Astrocyte of the cerebellum (primary cell): ENCODE results near the gene SKIC2.
A peak's percentile ranks its signal among the peaks of the same experiment; 100 is the strongest.

Experiments used
- DNase-seq: peaks from one replicate; pipeline ENCODE4 v3.0.0-alpha.2; 2011; ENCODE audit warnings: low read depth
- H3K4me3 ChIP-seq: 2 replicates; pipeline ENCODE4 v1.5.1; 2011; ENCODE audit warnings: mild to moderate bottlenecking, low read depth, low read length, moderate library complexity
- in situ Hi-C: cut with HindIII; loops from 2 replicates; pipeline ENCODE4 v1.10.0; 2017; ENCODE audit warnings: low sequenced_read_pairs
- TF ChIP-seq, protein P1 (sequence below): IDR thresholded peaks from 2 replicates; pipeline ENCODE4 v1.5.1; 2012; ENCODE audit warnings: low read length, low read depth, moderate library complexity, mild to moderate bottlenecking; ENCODE audit errors: missing control alignments

SKIC2 gene

DNA sequence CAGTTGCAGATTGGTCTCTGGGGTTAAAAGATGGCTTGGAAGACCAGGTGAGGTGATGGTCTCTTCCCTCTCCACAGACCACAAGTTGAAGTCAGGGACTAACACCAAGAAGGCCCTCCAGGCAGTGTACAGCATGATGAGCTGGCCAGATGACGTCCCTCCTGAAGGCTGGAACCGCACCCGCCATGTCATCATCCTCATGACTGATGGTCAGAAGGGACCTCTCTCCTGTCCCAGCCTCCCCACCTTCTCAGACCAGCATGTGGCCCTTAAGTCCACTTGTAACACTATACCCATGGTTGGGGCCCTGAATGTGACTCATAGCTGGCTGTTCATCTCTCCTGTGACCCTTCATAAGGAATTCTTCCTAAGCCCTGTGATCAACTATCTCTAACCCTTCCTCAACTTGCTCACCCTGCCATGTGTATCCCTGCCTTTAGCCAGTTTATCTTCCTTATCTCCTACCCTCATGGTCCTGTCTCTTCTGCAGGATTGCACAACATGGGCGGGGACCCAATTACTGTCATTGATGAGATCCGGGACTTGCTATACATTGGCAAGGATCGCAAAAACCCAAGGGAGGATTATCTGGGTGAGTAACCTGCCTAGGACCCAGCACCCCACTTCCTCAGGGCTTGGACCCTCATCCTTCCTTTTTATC, 10.1 kb upstream of the SKIC2 start:
- TF ChIP-seq, protein P1, sequence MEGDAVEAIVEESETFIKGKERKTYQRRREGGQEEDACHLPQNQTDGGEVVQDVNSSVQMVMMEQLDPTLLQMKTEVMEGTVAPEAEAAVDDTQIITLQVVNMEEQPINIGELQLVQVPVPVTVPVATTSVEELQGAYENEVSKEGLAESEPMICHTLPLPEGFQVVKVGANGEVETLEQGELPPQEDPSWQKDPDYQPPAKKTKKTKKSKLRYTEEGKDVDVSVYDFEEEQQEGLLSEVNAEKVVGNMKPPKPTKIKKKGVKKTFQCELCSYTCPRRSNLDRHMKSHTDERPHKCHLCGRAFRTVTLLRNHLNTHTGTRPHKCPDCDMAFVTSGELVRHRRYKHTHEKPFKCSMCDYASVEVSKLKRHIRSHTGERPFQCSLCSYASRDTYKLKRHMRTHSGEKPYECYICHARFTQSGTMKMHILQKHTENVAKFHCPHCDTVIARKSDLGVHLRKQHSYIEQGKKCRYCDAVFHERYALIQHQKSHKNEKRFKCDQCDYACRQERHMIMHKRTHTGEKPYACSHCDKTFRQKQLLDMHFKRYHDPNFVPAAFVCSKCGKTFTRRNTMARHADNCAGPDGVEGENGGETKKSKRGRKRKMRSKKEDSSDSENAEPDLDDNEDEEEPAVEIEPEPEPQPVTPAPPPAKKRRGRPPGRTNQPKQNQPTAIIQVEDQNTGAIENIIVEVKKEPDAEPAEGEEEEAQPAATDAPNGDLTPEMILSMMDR: no peak
- no peak for DNase-seq
- in situ Hi-C loops: no loop called here
- no peak overlapping the region for H3K4me3 ChIP-seq

DNA sequence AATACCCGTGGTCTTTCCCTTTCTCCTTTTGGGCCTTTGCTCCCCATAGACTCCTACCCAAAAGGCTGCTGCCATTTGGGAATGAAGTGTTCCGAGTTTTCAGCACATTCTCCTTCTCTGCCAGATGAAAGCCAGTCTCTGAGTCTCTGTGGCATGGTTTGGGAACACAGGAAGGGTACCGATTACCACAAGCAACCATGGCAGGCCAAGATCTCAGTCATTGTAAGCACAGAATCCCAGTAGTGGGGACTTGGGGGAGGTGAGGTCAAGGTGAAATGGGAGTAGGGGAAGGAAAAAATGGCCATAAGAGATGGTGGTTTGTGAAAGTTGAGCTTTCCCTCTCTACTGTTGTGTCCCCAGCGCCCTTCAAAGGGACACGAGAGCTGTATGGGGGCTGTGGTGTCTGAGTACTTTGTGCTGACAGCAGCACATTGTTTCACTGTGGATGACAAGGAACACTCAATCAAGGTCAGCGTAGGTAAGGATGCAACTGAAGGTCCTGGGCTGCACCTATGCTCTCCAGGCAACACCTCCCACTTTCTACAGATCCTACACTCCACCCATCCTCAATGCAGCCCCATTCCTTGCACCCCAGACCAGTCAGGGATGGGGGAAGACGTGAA, 8.9 kb upstream of the SKIC2 start:
- in situ Hi-C loops: no loop called here
- TF ChIP-seq, protein P1: no peak
- no peak for DNase-seq
- H3K4me3 ChIP-seq: no peak overlapping the region

DNA sequence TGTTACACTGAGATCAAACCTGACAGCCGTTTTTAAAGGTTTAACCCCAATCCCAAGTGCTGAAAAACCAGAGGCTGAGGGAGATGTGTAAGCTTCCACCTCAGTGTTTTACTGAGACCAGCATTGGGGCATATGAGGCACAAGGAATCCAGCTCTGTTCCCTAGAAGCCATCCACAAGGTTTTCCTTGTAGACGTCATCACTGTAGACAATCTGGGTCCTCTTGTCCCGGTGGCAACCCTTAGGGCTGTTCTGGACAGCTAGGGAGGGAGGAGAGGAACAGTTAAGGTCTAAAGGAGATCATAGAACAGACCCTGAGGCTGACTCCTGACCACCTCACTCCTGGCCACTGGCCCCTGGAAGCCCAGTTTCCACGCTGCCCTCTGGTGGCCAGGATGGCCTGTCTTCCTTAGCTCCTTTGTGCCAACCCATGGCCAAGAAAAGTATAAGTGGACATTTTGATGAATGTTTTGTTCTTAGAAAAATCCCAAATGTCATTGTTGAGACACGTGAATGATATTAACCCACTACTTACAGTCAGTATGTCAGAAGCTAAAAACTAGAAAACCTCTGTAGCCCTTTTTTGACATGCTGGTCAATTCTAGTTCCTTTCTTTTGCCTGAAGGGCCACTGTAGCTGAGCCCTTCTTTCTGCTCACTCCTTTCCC, 6.7 kb upstream of the SKIC2 start:
- peak; percentile 34 for DNase-seq
- TF ChIP-seq, protein P1: peak; percentile 89
- H3K4me3 ChIP-seq: no peak overlapping the region
- in situ Hi-C loops: no loop called here

DNA sequence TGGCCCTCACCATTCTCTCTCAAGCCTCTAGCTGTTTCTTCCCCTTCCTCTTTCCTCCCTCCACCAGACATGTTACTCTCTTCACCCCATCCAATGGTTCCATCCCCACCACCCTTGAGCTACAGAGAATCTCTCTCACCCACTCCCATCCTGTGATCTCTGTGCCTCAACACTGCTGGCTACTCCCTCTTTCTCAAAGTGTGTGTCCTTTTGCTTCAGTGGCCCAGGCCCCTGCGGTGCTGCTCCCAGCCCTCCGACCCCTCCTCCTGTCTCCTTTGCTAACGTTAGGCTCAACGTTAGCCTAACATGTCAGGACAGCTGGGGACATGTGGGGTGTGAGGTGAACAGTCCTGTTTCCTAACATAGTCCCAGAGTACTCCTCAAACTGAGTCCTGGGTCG, 6.1 kb upstream of the SKIC2 start:
- no peak for DNase-seq
- in situ Hi-C loops: no loop called here
- TF ChIP-seq, protein P1: no peak
- no peak overlapping the region for H3K4me3 ChIP-seq

DNA sequence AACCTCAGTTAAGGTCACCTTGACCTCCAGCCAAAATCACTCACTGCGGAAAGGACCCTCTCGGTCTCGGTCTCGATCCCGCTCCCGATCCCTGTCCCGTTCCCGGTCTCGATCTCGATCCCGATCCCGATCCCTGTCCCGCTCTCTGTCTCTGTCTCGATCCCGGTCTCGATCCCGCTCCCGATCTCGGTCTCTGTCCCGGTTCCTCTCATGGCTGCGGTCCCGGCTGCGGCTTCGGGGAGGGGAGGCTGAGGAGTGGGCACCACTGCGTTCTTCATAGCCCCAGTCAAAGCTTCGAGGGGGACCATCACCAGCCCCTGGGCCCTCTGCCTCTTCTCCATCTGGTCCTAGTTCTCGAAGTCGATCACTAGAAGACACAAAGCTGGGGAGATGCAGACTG, 4.5 kb upstream of the SKIC2 start:
- in situ Hi-C loops: no loop called here
- no peak overlapping the region for H3K4me3 ChIP-seq
- no peak for DNase-seq
- TF ChIP-seq, protein P1: no peak

DNA sequence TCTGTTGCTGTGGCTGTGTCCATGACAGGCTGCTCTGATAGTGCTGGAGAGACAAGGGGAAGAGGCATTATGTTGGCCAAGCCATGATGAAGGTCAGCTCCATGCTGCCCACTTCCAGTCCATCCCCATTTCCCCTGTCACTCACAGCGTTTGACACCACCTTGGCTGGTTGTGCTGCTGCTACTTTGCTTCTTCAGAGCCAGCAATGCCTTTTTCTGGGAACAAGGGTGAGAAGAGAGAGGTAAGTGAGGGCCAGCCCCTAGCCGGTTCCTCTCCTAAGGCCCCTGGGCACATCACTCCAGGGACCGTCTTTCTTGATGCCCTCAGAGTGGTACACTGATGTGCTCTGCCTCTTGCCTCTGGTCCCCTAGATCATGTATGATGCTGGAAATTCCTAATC, 2.2 kb upstream of the SKIC2 start:
- TF ChIP-seq, protein P1: no peak
- in situ Hi-C loops: no loop called here
- DNase-seq: no peak
- H3K4me3 ChIP-seq: no peak overlapping the region
